ENCODE data around the gene RGCC.

Gene RGCC

DNA sequence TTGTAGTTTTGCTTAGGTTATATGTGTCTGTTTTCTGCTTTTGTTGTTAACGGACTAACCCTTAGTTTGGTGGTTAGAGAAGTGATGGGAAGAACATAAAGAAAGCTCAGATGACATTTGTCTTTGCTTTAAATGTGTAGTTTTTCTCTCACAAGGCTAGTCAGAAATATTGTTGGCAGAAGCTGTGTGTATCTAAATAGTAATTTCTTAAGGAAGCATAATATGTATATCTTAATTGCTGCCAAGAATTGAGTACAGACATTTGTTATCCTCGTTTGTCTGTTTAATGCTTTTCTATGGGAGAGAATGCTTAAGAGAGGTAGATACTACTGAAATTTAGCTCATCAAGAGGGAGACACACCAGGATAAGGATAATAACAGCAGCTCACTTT, 2.7 kb downstream of the RGCC start:
- ChIA-PET POLR2A (no interaction called here), CTCF (interaction anchor here (0.6 to 2.0 kb wide), 4 partner anchors 171 to 507 kb away, joined by 3 to 5 read pairs (median 4); no protein-coding TSS in a partner anchor)
- H3K36me3 ChIP-seq (ENCODE audit: control insufficient read depth in 2 of 2, insufficient read depth in 1 of 2, low read length in 2 of 2), result no peaks in the 10 kb centered on the region
- TF ChIP-seq ZSCAN4 (tag by site-specific recombination; IDR thresholded peaks at IDR 0.05) (no peak), ZNF37A (tag by site-specific recombination; IDR thresholded peaks at IDR 0.05) (no peak), REPIN1 (tag by site-specific recombination; IDR thresholded peaks at IDR 0.05; ENCODE audit: low read depth) (no peak), KLF16 (tag by site-specific recombination; IDR thresholded peaks at IDR 0.05) (no peak), ZSCAN23 (tag by site-specific recombination; IDR thresholded peaks at IDR 0.05) (no peak), HOXA7 (CRISPR knock-in tag; IDR thresholded peaks at IDR 0.05; ENCODE audit: borderline replicate concordance) (no peak), ZNF280D (tag by site-specific recombination; IDR thresholded peaks at IDR 0.05) (no peak), ZNF664 (tag by site-specific recombination; IDR thresholded peaks at IDR 0.05) (no peak), SETDB1 (IDR thresholded peaks at IDR 0.05; ENCODE audit: insufficient read length, low read length) (no peak), ZNF184 (tag by site-specific recombination; IDR thresholded peaks at IDR 0.05) (no peak), FEZF1 (tag by site-specific recombination; IDR thresholded peaks at IDR 0.05) (no peak), ZSCAN5A (tag by site-specific recombination; IDR thresholded peaks at IDR 0.05) (no peak)
- TF ChIP-seq, protein P1, sequence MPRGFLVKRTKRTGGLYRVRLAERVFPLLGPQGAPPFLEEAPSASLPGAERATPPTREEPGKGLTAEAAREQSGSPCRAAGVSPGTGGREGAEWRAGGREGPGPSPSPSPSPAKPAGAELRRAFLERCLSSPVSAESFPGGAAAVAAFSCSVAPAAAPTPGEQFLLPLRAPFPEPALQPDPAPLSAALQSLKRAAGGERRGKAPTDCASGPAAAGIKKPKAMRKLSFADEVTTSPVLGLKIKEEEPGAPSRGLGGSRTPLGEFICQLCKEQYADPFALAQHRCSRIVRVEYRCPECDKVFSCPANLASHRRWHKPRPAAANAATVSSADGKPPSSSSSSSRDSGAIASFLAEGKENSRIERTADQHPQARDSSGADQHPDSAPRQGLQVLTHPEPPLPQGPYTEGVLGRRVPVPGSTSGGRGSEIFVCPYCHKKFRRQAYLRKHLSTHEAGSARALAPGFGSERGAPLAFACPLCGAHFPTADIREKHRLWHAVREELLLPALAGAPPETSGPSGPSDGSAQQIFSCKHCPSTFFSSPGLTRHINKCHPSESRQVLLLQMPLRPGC (tag by site-specific recombination; IDR thresholded peaks at IDR 0.05), result no peak
- no peak overlapping the region for H3K4me3 ChIP-seq (ENCODE audit: low read depth, low read length)
- no peak overlapping the region for H3K27ac ChIP-seq (ENCODE audit: extremely low read depth, low read depth, low read length)
- H3K9me3 ChIP-seq (ENCODE audit: control insufficient read depth, insufficient read depth, low read depth, low read length), result no peaks in the 10 kb centered on the region
- no peaks in the 10 kb centered on the region for H3K4me1 ChIP-seq (ENCODE audit: control insufficient read depth, insufficient read depth, low read length)

GRCh38 chr13:41460930-41461329, 3.6 kb downstream of the RGCC start:
- H3K27ac ChIP-seq (ENCODE audit: extremely low read depth, low read depth, low read length), result no peak overlapping the region
- H3K36me3 ChIP-seq (ENCODE audit: control insufficient read depth in 2 of 2, insufficient read depth in 1 of 2, low read length in 2 of 2), result no peaks in the 10 kb centered on the region
- ChIA-PET CTCF (interaction anchor here (2.0 kb wide), 1 partner anchor 192 kb away, joined by 4 read pairs; no protein-coding TSS in a partner anchor), POLR2A (no interaction called here)
- no peaks in the 10 kb centered on the region for H3K4me1 ChIP-seq (ENCODE audit: control insufficient read depth, insufficient read depth, low read length)
- no peaks in the 10 kb centered on the region for H3K9me3 ChIP-seq (ENCODE audit: control insufficient read depth, insufficient read depth, low read depth, low read length)
- H3K4me3 ChIP-seq (ENCODE audit: low read depth, low read length), result no peak overlapping the region
- TF ChIP-seq, protein P2, sequence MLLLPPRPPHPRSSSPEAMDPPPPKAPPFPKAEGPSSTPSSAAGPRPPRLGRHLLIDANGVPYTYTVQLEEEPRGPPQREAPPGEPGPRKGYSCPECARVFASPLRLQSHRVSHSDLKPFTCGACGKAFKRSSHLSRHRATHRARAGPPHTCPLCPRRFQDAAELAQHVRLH (tag by site-specific recombination; IDR thresholded peaks at IDR 0.05), result no peak
- TF ChIP-seq ZNF214 (tag by site-specific recombination; IDR thresholded peaks at IDR 0.05; ENCODE audit: borderline replicate concordance) (no peak), KLF10 (tag by site-specific recombination; IDR thresholded peaks at IDR 0.05) (no peak), ZNF544 (tag by site-specific recombination; IDR thresholded peaks at IDR 0.05) (no peak), ZBTB17 (tag by site-specific recombination; IDR thresholded peaks at IDR 0.05) (no peak), ZNF404 (tag by site-specific recombination; IDR thresholded peaks at IDR 0.05) (no peak), KLF9 (tag by site-specific recombination; IDR thresholded peaks at IDR 0.05; ENCODE audit: low read depth) (no peak), ZNF521 (tag by site-specific recombination; IDR thresholded peaks at IDR 0.05) (no peak), ZNF391 (tag by site-specific recombination; IDR thresholded peaks at IDR 0.05; ENCODE audit: borderline replicate concordance, low read depth) (no peak), GLIS2 (tag by site-specific recombination; IDR thresholded peaks at IDR 0.05) (no peak)
- TF ChIP-seq, protein P3, sequence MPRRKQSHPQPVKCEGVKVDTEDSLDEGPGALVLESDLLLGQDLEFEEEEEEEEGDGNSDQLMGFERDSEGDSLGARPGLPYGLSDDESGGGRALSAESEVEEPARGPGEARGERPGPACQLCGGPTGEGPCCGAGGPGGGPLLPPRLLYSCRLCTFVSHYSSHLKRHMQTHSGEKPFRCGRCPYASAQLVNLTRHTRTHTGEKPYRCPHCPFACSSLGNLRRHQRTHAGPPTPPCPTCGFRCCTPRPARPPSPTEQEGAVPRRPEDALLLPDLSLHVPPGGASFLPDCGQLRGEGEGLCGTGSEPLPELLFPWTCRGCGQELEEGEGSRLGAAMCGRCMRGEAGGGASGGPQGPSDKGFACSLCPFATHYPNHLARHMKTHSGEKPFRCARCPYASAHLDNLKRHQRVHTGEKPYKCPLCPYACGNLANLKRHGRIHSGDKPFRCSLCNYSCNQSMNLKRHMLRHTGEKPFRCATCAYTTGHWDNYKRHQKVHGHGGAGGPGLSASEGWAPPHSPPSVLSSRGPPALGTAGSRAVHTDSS (tag by site-specific recombination; IDR thresholded peaks at IDR 0.05), result no peak
- TF ChIP-seq, protein P4, sequence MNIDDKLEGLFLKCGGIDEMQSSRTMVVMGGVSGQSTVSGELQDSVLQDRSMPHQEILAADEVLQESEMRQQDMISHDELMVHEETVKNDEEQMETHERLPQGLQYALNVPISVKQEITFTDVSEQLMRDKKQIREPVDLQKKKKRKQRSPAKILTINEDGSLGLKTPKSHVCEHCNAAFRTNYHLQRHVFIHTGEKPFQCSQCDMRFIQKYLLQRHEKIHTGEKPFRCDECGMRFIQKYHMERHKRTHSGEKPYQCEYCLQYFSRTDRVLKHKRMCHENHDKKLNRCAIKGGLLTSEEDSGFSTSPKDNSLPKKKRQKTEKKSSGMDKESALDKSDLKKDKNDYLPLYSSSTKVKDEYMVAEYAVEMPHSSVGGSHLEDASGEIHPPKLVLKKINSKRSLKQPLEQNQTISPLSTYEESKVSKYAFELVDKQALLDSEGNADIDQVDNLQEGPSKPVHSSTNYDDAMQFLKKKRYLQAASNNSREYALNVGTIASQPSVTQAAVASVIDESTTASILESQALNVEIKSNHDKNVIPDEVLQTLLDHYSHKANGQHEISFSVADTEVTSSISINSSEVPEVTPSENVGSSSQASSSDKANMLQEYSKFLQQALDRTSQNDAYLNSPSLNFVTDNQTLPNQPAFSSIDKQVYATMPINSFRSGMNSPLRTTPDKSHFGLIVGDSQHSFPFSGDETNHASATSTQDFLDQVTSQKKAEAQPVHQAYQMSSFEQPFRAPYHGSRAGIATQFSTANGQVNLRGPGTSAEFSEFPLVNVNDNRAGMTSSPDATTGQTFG (tag by site-specific recombination; IDR thresholded peaks at IDR 0.05; ENCODE audit: borderline replicate concordance), result no peak

All from HEK293 (cell line).